RWPE2 (cell line): Measurements from ENCODE around the gene WDR72.

Experiments
- ATAC-seq: fragments of 200-7000 bp; cut with Tn5 transposase; 3 replicates; pipeline ENCODE4 v1.9.1; 2021; ENCODE audit warnings: low read depth
- DNase-seq: peaks from one replicate; pipeline ENCODE4 v3.0.0-alpha.2; 2020; ENCODE audit warnings: low spot score
- H3K27ac ChIP-seq: fragments of 450-650 bp; 2 replicates; pipeline ENCODE4 v1.5.1; 2017; ENCODE audit warnings: mild to moderate bottlenecking; ENCODE audit not compliant: poor library complexity, severe bottlenecking
- H3K27me3 ChIP-seq: fragments of 250-450 bp; sonication (Bioruptor Pico); 2 replicates; pipeline ENCODE4 v1.5.1; 2021; ENCODE audit warnings: mild to moderate bottlenecking, moderate library complexity; ENCODE audit not compliant: insufficient read depth, poor library complexity, severe bottlenecking
- H3K36me3 ChIP-seq: fragments of 250-450 bp; sonication (Bioruptor Pico); 2 replicates; pipeline ENCODE4 v1.5.1; 2020; ENCODE audit warnings: low read depth, mild to moderate bottlenecking, moderate library complexity
- H3K4me1 ChIP-seq: fragments of 250-450 bp; sonication (Bioruptor Pico); 2 replicates; pipeline ENCODE4 v1.5.1; 2021; ENCODE audit warnings: mild to moderate bottlenecking, moderate library complexity; ENCODE audit not compliant: insufficient read depth, poor library complexity, severe bottlenecking
- H3K4me3 ChIP-seq: fragments of 250-450 bp; sonication (Bioruptor Pico); 2 replicates; pipeline ENCODE4 v1.5.1; 2021; ENCODE audit warnings: mild to moderate bottlenecking, moderate library complexity; ENCODE audit not compliant: severe bottlenecking
- H3K9me3 ChIP-seq: fragments of 250-450 bp; sonication (Bioruptor Pico); 2 replicates; pipeline ENCODE4 v1.5.1; 2021; ENCODE audit warnings: mild to moderate bottlenecking, moderate library complexity; ENCODE audit not compliant: severe bottlenecking
- TF ChIP-seq, protein P1 (sequence below): fragments of 450-650 bp; IDR thresholded peaks from one replicate; pipeline ENCODE4 v1.5.1; 2017; ENCODE audit warnings: mild to moderate bottlenecking, moderate library complexity; ENCODE audit not compliant: poor library complexity, severe bottlenecking

WDR72 gene

DNA sequence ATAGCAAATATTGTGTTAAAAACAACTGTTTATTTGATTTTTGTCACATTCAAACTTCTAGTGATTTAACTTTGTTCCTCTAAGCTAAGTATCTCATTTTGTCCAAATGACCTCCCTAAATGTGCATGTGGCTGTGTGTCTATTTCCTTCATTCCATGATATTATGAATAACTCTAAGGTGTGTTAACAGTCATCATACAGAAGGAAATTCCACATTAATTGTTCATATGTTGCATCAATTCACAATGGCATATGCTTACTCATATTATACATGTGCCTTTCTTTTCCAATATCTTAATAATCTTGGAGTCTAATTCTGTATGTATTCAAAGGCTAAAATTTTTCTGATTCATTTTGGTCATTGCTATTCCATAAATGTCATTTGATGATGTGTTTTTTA, 186.4 kb downstream of the WDR72 start:
- TF ChIP-seq, protein P1, sequence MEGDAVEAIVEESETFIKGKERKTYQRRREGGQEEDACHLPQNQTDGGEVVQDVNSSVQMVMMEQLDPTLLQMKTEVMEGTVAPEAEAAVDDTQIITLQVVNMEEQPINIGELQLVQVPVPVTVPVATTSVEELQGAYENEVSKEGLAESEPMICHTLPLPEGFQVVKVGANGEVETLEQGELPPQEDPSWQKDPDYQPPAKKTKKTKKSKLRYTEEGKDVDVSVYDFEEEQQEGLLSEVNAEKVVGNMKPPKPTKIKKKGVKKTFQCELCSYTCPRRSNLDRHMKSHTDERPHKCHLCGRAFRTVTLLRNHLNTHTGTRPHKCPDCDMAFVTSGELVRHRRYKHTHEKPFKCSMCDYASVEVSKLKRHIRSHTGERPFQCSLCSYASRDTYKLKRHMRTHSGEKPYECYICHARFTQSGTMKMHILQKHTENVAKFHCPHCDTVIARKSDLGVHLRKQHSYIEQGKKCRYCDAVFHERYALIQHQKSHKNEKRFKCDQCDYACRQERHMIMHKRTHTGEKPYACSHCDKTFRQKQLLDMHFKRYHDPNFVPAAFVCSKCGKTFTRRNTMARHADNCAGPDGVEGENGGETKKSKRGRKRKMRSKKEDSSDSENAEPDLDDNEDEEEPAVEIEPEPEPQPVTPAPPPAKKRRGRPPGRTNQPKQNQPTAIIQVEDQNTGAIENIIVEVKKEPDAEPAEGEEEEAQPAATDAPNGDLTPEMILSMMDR = no peak
- ATAC-seq (peak; percentile 38; the same call in 2 of the 3 replicates), DNase-seq (no peak)
- Histone ChIP-seq H3K27ac (no peak overlapping the region), H3K36me3 (no peaks in the 10 kb centered on the region), H3K9me3 (no peaks in the 10 kb centered on the region), H3K4me3 (no peak overlapping the region), H3K4me1 (no peaks in the 10 kb centered on the region), H3K27me3 (no peaks in the 10 kb centered on the region)

DNA sequence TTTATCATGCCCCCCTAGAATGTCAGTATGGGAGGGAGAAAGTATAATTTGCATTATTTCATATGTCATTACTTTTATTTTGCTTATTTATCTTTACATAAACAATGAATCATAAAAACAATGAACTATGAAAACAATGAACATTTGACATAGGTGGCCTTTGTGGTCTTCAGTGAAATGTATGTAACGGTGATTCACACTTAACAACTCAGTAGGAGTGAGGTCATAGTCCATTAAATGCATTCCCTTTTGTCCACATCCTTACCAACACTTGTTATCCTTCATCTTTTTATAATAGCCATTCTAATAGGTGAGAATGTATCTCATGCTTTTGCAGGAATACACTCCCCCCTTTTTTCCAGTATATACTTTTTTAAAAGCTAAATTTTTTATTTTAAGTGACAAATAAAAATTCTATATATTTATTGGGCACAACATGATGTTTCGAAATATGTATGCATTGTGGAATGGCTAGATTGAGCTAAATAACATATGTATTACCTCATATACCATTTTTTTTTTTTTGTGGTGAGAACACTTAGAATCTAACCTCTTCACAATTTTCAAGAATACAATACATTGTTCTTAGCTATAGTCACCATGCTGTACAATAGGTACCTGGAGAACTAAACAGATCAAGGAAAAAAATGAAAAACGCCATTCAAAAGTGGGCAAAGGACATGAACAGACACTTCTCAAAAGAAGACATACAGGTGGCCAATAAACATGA, 189.5 kb downstream of the WDR72 start:
- no peak overlapping the region for H3K27ac ChIP-seq
- H3K36me3 ChIP-seq = no peaks in the 10 kb centered on the region
- H3K27me3 ChIP-seq = peaks cover 4% of the 10 kb centered on the region
- H3K4me1 ChIP-seq = no peaks in the 10 kb centered on the region
- H3K4me3 ChIP-seq = no peak overlapping the region
- no peak for DNase-seq
- TF ChIP-seq, protein P1 = no peak
- no peaks in the 10 kb centered on the region for H3K9me3 ChIP-seq
- 0 out of 3 replicates have a peak, but pooled peaks have one; percentile 17 for ATAC-seq

DNA sequence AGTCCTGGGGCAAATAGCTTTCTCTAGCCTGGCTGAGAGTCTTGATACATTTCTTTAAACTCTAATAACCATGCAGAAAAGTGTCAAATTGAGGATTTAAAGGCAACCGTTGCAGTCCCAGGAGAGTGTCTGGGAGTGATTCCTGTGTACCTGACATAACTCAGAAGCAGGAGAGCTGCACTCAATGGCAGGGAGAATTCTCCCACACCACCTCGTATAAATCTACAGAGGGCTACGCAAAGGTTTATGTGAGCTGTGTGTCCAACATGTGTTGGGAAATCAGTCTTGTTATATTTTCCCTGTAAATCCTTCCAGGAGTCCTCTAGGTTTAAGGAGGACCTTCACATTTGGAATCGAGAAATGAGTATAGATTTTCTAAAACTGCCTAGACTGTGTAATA, 192.6 kb downstream of the WDR72 start:
- Histone ChIP-seq H3K4me1 (no peaks in the 10 kb centered on the region), H3K9me3 (no peaks in the 10 kb centered on the region), H3K36me3 (no peaks in the 10 kb centered on the region), H3K4me3 (no peak overlapping the region), H3K27me3 (peaks cover 4% of the 10 kb centered on the region), H3K27ac (no peak overlapping the region)
- TF ChIP-seq, protein P1 = no peak
- no peak for DNase-seq
- no peak for ATAC-seq

DNA sequence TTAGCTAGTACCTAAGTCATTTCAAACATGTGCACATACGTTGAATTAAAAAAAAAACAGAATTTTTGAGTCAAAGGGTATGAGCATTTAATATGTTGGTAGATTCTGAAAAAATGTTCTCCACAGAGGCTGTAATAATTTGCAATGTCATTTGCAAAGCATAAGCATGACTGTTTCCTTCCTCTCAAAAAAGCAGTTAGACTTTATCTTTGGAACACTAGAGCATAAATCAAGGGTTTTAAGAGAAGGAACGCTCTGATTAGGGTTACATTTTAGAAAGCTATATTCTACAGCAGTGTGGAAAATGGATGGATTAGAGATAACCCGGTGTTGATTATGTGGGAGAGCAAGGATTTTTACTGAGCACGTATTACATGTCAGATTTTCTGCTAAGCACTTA, 193.7 kb downstream of the WDR72 start:
- no peak for ATAC-seq
- DNase-seq = no peak
- H3K36me3 ChIP-seq = no peaks in the 10 kb centered on the region

More for the DNA sequence above, 193.7 kb downstream of the WDR72 start:
- Histone ChIP-seq H3K27ac (no peak overlapping the region), H3K4me3 (no peak overlapping the region), H3K4me1 (no peaks in the 10 kb centered on the region), H3K9me3 (no peaks in the 10 kb centered on the region), H3K27me3 (peaks cover 4% of the 10 kb centered on the region)
- TF ChIP-seq, protein P1 = no peak
